GM18909 (cell line): ENCODE data around the gene TOMM6.

Source experiments
- ATAC-seq: cut with Tn5 transposase; IDR thresholded peaks from one replicate; pipeline ENCODE4 v1.9.1; 2021; ENCODE audit warnings: mild to moderate bottlenecking; ENCODE audit not compliant: unreplicated experiment, poor library complexity

The TOMM6 gene

DNA sequence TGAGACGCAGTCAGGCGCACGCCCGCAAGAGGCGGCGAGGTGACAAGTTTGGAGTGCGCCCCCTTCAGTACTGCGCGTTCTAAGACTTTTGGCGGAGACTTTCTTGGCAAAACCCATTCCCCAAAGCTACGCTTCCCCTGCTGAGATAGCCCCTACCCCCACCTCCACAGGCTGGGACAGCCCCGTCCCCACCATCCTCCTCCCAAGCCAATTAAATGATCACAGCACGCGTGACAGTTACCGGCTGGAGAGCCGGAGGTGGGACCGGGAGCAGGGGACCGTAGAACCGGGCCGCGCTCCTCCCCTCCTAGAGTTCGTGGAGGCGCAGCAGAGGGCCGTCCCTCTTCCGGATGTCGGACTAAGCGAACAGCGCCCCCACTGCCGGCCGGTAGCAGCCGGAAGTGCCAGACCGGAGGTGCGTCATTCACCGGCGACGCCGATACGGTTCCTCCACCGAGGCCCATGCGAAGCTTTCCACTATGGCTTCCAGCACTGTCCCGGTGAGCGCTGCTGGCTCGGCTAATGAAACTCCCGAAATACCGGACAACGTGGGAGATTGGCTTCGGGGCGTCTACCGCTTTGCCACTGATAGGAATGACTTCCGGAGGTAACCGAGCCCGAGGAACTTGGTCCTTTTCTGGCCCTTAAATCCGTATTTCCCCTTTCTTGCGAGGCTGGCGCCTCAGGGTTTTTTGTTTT is at the start of gene TOMM6:
TOMM6 (plus strand) TSS at position 476 of the 699 bp plus-strand sequence; CDS start at position 480, 4 bp downstream.
- ATAC-seq, result peak; percentile 86

DNA sequence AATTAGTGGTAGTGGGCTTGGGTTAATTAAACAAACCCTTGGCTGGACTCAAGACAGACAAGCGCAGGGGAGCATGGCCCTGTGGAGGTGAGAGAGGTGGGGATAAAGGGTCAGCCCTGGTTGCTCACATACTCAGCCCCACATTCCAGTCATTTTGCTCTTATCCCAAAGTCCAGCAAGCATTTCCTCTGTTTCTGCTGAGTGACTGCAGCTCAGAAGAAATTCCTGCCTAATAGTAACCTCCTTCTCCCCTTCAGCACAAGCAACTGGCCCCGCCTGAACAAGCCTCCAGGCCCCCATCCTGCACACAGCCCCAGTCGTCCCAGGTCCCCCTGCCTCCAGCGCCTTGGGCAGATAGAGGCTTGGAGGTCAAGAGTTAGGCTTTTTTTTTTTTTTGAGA is 48.5 kb upstream of the TOMM6 start:
- ATAC-seq, result no peak

DNA sequence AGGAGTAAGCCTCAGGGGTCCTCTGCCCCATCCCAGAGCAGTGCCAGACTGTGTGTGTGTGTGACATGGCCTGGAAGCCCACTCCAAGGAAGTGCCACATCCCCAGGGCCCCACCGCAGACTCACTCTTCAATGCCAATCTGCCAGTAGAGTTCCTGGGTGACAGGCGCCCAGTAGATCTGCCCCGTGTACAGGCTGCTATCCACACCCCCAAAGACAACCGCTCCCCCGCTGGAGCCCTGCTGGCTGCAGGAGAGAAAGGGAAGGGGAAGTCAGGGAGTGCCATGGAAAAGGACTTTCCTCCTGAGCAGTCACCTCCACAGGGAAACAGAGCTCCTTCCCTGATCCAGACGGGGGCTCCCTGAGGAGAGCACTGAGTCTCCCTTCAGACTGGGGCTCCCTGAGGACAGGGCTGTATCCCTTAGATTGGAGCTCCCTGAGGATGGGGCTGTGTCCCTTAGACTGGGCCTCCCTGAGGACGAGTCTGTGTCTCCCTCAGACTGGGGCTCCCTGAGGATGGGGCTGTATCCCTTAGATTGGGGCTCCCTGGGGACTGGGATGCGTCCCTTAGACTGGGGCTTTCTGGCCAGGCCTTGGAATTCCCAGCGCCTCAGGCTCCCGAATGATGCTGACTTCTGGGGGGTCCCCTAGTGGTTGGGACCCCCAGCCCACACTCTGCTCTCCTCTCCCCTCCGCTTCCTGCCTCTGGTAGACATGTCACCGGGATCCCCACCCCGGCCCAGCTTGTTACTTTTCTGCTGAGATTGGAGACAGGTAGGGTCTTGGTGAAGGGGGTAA is 46.9 kb upstream of the TOMM6 start:
- no peak for ATAC-seq

DNA sequence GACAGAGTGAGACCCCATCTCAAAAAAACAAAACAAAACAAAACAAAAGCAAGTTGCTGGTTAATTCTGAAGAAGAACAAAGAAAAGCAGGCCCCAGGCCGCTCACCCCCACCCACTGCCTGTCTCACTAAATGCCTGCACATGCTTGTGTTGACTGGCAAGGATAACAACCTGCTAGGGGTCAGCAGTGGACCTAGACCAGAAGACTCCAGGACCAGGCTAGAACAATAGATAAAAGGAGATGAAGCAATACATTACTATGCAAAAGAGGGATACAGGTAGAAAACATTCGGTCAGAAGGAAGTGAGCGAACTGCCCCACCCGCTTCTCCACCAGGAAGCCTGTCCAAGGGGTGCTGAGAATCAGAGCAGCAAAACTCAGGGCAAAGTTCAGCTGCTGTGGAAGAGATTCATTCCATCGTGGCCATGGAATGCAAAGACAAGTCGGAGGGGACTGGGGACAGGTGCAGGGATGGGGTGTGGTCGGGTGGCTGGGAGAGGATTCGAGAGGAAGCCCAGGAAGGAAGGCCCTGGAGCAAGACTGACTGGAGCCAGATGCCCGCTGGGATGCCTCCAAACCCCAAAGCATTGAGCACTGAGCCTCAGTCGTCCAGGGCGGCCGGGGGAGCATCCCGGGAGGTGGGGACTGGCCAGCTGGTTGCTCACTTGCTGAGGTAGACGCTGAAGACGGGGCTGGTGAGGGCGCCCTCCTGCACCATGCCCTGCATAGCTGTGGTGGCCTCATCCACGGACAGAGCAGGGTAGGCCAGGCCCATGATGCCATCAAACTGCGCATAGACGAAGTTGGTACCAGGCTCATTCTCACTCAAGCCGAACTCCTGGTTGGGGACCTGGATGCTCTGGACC is 45.6 kb upstream of the TOMM6 start:
- no peak for ATAC-seq

DNA sequence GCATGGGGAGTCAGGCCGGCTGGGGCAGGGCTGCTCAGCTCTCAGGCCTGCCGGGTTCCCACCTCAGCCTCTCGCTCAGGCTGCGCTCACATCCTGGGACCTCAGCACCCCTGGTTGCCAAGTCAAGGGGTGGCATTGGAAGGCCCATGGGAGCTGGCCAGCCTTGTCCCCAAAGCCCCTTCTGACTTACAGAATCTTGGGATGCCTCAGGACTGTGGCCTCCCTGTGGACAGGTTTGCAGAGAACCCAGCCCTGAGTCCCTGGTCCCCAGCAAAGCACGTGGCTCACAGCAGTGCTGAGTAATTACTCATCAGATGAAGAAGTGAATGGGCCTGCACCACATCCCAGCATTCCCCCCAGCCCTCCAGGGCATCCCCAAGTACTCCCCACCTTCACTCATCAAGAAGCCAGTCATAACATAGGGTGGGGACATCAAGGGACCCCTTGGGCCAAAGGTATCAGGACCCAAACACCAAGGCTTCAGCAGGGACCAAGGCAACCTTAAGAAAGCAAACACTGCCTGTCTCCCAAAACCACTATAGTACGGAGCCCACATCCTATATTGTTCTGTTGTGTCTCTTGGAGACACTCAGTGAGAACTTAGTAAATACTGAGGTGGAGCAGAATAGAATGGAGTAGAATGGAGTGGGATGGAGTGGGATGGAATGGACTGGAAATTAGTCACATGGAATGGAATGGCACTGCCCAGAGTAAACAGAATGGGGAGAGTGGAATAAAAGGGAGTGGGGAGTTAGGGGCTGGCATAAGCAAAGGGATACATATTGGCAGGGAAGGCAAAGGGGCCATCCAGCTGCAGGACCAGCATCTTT is 43.9 kb upstream of the TOMM6 start:
- no peak for ATAC-seq

DNA sequence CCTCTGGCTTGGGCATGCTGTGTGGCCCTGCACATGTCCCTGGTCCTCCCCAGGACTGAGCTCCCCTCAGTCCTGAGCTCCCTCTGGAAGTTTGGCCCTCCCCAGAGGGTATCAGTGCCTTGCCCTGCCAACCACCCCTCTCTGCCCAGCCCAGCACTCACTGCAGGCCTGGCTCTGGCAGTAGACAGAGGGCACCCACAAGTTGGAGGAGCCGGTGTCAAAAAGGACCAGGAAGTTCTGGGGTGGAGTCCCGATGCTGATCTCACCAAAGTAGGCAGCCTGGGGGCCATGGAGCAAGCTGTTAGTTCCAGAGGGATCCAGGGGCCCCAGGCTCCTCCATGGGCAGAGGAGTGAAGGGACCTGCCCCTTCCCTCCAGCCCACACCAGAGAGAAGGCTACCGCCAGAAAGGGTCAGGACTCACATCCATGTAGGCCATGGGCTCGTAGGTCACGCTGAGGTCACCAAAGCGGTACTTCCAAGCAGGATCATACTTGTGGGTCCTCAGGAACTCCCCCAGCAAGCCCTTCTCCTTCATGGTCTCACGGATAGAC is 43.2 kb upstream of the TOMM6 start:
- no peak for ATAC-seq

DNA sequence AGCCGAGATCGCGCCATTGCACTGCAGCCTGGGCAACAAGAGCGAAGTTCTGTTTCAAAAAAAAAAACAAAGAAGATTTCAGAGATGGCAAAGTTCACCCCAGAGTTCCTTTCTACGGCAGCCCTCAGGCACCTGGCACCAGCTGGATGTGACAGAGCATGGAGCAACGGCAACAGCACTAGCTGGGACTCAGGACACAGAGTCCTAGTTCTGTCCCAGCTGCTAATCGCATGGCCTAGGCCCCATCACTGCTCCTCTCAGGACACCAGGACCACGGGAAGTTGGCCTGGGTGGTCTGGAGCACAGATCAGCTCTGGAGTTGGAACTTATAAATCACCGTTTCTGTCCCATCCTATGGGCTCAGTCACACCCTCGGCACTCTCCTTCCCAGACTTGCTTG is 41.4 kb upstream of the TOMM6 start:
- ATAC-seq, result no peak

DNA sequence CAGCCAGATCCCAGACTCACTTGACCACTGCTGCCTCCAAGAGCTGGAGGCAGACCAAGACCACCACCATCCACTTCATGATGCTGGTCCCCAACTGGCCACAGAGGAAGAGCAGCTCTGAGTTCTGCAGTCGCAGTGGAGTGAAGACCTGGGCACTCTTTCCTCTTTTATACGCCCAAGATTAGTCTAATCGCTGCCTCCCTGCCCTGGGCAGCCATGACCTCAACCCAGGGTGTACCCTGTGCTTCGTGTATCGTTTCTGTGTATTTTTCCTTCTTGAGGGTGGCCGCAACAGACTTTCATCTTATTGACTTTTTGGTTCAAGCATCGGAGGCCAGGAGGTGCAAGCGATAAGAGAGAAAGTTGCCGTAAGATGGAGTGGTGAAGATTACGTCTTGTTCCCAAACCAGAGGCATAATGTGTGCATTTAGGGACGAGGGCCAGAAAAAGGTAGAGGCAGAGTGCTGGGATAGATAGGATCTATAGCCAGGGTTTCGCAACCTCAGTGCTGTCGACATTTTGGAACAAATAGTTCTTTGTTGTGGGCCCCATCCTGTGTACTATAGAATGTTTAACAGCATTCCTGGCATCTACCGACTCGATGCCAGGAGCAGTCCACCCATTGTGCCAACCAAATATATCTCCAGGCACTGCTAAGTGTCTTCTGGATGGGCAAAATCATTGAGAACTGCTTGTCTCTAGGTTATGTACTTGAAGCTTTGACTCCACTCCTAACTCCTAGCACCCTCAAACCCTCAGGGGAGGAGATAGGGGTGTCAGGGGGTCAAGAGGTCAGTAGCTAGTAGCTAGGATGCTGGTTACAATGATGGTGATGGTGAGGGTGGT is 40.0 kb upstream of the TOMM6 start, which contains the start of gene PGC:
PGC (minus strand) TSS at position 142 of the 846 bp plus-strand sequence; CDS start at position 79, 63 bp downstream.
- no peak for ATAC-seq

DNA sequence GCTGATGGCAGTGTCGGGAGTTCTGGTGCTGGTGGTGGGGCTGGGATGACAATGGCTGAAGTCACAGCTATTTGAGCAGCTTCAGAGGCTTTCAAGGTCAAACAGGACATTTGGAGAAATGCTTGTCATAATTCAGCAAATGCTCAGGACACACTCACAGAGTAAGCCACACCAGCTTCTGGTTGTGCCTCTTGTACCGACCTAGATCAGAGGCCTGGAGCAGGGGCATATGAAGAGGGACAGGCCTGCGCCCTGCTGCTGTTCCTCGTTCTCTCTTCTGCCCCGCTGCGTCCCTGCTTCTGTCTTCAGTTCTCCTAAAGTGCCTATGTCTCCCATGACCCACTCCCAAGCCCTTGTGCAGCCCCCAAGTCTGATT is 39.4 kb upstream of the TOMM6 start:
- ATAC-seq, result no peak

DNA sequence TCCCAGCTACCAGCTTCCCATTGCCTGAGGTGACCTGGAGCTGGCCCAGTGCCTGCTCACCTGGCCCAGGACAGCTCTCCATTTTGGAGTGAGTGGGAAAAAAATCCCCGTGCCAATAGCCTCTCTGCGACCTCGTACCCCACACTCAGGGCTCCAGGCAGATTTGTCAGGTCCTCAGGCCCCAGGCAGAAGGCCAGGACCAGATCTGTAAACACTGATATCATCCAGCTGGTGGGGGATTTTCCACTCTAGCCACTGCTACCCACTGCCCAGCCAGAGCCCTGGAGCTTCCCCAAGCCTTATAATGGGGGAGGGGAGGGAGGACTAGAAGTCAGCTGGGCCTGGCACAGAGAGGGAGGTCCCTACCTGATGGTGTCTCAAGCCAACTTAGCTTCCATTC is 39.0 kb upstream of the TOMM6 start:
- no peak for ATAC-seq

DNA sequence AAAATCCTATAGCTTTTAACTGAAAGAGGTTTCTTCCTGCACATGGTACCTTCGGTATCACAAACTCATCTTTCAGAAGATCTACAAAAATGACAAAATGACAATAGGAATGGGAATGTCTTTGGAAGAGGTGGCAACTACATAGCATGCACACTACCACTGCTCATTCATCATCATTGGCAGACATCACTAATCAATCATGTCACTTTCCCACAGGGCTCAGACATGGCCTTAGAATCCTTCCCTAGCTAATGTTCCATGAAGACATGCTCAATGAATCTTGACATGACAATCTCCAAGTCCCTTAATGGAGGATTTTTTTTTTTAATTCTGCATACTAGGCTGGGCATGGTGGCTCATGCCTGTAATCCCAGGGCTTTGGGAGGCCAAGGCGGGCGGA is 37.1 kb upstream of the TOMM6 start:
- no peak for ATAC-seq

DNA sequence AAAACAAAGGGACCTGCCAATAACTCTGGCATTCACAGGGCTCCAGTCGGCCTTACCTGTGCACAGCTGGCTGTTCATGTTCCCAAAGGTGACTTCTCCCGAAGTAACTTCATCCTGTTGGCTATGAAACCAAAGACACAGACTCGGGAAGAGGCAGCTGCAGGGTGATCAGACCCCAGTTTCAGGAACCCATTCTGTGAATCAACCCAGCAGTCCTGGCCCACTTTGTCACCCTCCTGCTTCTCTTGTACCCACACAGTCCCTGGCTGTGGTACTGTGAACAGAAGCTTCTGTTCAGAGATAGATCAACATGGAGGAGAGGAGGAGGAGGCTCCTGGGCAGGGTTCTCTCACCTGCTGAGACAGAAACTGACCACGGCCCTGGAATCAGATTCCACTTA is 31.6 kb upstream of the TOMM6 start:
- no peak for ATAC-seq

DNA sequence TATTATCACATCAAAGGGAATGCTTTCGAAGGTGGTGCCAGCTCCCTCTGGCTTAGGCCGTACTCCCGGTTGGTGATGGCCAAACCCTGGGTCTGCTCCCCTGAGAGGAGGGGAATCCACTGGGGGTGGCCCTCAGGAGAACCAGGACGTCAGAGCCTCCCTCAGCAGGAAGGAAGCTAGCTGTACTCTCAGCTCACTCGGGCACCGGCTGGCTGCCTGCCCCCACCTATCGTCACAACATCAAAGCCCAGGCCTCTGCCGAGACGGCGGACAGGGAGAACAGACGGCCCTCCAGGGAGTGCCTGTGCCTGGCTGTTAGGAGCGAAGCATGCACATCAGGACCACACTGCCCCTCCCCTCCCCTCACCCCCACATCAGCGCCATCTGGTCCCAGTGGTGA is 31.1 kb upstream of the TOMM6 start:
- no peak for ATAC-seq

DNA sequence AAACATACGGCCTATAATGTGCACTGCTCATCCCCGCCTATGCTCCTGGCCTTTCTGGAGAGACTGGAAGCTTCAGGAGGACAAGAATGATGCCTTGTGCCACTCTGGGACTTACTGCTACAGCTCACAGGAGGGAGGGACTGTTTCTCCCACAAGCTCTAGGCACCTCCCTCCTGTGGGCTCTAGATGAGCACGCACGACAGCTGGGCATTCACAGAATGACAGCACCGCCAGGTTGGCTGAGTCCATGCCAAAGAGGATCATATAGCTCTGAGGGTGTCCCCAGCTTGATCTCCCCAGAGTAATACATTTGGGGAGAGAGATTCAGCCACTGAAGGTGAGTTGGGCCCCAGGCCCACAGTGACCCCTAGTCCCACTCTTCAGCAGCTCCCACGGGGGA is 30.2 kb upstream of the TOMM6 start:
- no peak for ATAC-seq

DNA sequence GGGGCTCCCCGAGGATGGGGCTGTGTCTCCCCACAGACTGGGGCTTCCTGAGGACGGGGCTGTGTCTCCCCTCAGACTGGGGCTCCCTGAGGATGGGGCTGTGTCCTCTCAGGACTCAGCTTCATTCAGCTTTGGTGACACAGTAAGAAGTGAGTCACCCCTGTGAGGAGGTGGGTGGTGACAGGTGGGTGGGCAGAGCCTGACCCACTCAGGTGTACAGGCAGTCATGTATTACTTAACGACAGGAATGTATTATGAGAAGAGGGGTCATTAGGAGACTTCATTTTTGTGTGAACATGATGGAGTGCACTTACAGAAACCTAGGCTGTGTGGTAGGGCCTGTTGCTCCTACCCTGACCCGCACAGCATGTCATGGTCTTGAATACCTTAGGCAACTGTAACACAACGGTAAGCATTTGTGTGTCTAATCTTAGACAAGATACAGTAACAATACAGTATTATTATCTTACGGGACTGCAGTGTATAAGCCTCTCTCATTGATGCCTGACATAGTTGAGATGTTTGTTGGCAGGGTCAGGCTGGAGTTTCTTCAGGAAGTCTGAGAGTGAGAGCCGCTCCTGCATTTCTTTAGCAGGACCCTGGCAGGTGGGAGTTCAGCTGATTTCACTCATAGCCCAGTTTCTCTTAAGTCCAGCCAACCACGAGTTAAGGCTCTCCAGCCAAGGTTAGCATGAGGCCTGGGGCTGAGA is 29.4 kb upstream of the TOMM6 start:
- ATAC-seq, result no peak

DNA sequence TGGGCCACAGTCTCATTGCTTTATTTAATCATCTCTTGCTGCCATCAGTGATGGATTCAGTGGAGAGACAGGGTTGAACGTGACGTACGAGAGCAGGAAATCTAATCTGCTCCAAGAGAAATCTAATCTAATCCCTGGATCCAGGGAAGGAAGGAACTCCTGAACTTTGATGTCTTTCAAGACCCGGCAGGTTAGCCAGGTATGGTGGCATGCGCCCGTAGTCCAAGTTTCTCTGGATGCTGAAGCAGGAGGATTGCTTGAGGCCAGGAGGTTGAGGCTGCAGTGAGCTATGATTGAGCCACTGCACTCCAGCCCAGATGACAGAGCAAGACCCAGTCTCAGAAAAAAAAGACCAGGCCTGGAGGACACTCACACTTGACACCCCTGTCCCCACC is 28.9 kb upstream of the TOMM6 start:
- ATAC-seq, result no peak

DNA sequence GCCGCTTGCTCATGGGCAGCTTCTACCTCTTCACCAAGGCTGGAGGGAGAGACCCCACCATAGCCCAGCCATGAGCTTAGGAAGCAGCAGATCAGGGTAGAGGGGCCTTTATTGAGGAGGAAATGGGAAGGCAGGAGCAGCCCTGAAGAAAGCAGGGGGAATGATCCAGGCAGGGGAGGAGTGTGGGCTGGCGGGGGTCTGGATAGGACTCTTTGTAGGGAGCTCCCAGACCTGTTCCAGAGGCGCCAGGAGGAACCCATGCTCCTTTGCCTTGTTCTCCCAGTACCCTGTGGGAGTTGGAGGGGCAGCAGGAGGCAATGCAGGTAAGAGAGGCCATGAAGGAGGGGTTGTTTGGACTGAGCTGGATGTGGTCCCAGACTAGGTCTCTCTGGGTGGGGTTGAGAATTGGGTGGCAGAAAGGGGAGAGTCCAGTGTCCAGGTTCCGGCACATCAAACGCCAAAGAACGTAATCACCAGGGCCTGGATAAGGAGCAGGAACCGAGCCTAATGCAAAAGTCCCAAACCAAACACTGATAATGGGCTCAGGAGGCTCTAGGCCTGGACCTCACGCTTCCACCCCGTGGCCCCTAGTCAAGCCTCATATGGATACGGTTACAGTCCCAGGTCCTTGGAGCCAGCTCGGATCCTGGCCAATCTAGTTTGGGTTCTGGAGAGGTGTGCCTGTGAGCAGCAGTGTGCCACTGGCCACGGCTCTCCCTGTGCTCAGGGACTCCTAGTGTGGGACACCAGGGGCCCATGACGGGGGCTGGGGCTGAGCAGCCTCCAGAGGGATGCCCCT is 28.2 kb upstream of the TOMM6 start:
- ATAC-seq, result no peak
